NB4 (cell line): ENCODE data around the gene DCLK3.

ENCODE experiments used
- CTCF ChIP-seq: IDR thresholded peaks from one replicate; pipeline ENCODE4 v1.5.1; 2012; ENCODE audit warnings: low read depth, low read length
- MYC ChIP-seq: IDR thresholded peaks from 2 replicates; pipeline ENCODE4 v1.6.1; 2011; ENCODE audit warnings: low read depth, low read length
- POLR2A ChIP-seq: IDR thresholded peaks from 2 replicates; pipeline ENCODE4 v1.6.1; 2011; ENCODE audit warnings: mild to moderate bottlenecking; ENCODE audit not compliant: insufficient read length; ENCODE audit errors: extremely low read depth

- TF ChIP-seq POLR2A (no peak), CTCF (no peak), MYC (no peak)
Measured at GRCh38 chr3:36803091-36803791, 38.9 kb upstream of the DCLK3 start.
